Measurements from ENCODE around the gene LHFPL6.

The LHFPL6 gene

GRCh38 chr13:39450176-39450575 lies 152.8 kb downstream of the LHFPL6 start:
- Histone ChIP-seq H3K9ac (ENCODE audit: low read length) (no peak overlapping the region), H3K27me3 (ENCODE audit: insufficient read depth, low read length) (no peaks in the 10 kb centered on the region), H3K79me2 (ENCODE audit: insufficient read depth, low read length) (no peaks in the 10 kb centered on the region), H3F3A (ENCODE audit: insufficient read depth, low read length) (no peaks in the 10 kb centered on the region), H3K36me3 (ENCODE audit: insufficient read depth, low read length) (no peaks in the 10 kb centered on the region), H3K4me3 (ENCODE audit: low read depth, low read length, poor library complexity, severe bottlenecking) (no peak overlapping the region), H3K4me1 (ENCODE audit: insufficient read depth, low read length, severe bottlenecking) (peaks cover 7% of the 10 kb centered on the region), H3K27ac (ENCODE audit: low read depth, low read length, poor library complexity, severe bottlenecking) (no peak overlapping the region), H3K4me2 (ENCODE audit: low read length) (no peak overlapping the region), H4K20me1 (ENCODE audit: insufficient read depth, low read length) (no peaks in the 10 kb centered on the region), H3K9me2 (ENCODE audit: low read depth, low read length) (no peaks in the 10 kb centered on the region), H2AFZ (ENCODE audit: low read length) (no peak overlapping the region), H3K9me3 (ENCODE audit: low read length) (no peaks in the 10 kb centered on the region)
- no peak for TF ChIP-seq CTCF (IDR thresholded peaks at IDR 0.05; ENCODE audit: low read length)

- TF ChIP-seq EZH2 (IDR thresholded peaks at IDR 0.05; ENCODE audit: borderline replicate concordance, low read length) = no peak
- Histone ChIP-seq H2AFZ (ENCODE audit: low read length) (no peak overlapping the region), H3K36me3 (ENCODE audit: insufficient read depth, low read length) (no peaks in the 10 kb centered on the region), H3K4me2 (ENCODE audit: low read length) (no peak overlapping the region), H3K4me3 (ENCODE audit: low read depth, low read length, poor library complexity, severe bottlenecking) (no peak overlapping the region), H3F3A (ENCODE audit: insufficient read depth, low read length) (no peaks in the 10 kb centered on the region), H3K9me3 (ENCODE audit: low read length) (no peaks in the 10 kb centered on the region), H3K79me2 (ENCODE audit: insufficient read depth, low read length) (no peaks in the 10 kb centered on the region), H3K9ac (ENCODE audit: low read length) (no peak overlapping the region), H3K27ac (ENCODE audit: low read depth, low read length, poor library complexity, severe bottlenecking) (no peak overlapping the region), H3K9me2 (ENCODE audit: low read depth, low read length) (no peaks in the 10 kb centered on the region), H3K27me3 (ENCODE audit: insufficient read depth, low read length) (no peaks in the 10 kb centered on the region), H4K20me1 (ENCODE audit: insufficient read depth, low read length) (no peaks in the 10 kb centered on the region), H3K4me1 (ENCODE audit: insufficient read depth, low read length, severe bottlenecking) (peaks cover 7% of the 10 kb centered on the region)
Measured at GRCh38 chr13:39448834-39449233, 154.2 kb downstream of the LHFPL6 start.

GRCh38 chr13:39446865-39447264 lies 156.1 kb downstream of the LHFPL6 start:
- H3K4me2 ChIP-seq (ENCODE audit: low read length) = no peak overlapping the region
- H3K36me3 ChIP-seq (ENCODE audit: insufficient read depth, low read length) = no peaks in the 10 kb centered on the region
- H3K9me2 ChIP-seq (ENCODE audit: low read depth, low read length) = no peaks in the 10 kb centered on the region
- H3K9ac ChIP-seq (ENCODE audit: low read length) = no peak overlapping the region
- no peaks in the 10 kb centered on the region for H3K27me3 ChIP-seq (ENCODE audit: insufficient read depth, low read length)
- no peaks in the 10 kb centered on the region for H3K79me2 ChIP-seq (ENCODE audit: insufficient read depth, low read length)
- no peaks in the 10 kb centered on the region for H4K20me1 ChIP-seq (ENCODE audit: insufficient read depth, low read length)
- TF ChIP-seq CTCF (IDR thresholded peaks at IDR 0.05; ENCODE audit: low read length) = no peak
- TF ChIP-seq EZH2 (IDR thresholded peaks at IDR 0.05; ENCODE audit: borderline replicate concordance, low read length) = no peak
- no peak overlapping the region for H2AFZ ChIP-seq (ENCODE audit: low read length)
- no peak overlapping the region for H3K4me3 ChIP-seq (ENCODE audit: low read depth, low read length, poor library complexity, severe bottlenecking)
- H3K9me3 ChIP-seq (ENCODE audit: low read length) = no peaks in the 10 kb centered on the region
- peaks cover 5% of the 10 kb centered on the region for H3K4me1 ChIP-seq (ENCODE audit: insufficient read depth, low read length, severe bottlenecking)
- no peaks in the 10 kb centered on the region for H3F3A ChIP-seq (ENCODE audit: insufficient read depth, low read length)
- no peak overlapping the region for H3K27ac ChIP-seq (ENCODE audit: low read depth, low read length, poor library complexity, severe bottlenecking)

- no peaks in the 10 kb centered on the region for H3K36me3 ChIP-seq (ENCODE audit: insufficient read depth, low read length)
- H3K4me3 ChIP-seq (ENCODE audit: low read depth, low read length, poor library complexity, severe bottlenecking) = no peak overlapping the region
- H3K9me2 ChIP-seq (ENCODE audit: low read depth, low read length) = no peaks in the 10 kb centered on the region
- no peaks in the 10 kb centered on the region for H3K79me2 ChIP-seq (ENCODE audit: insufficient read depth, low read length)
- H3K27ac ChIP-seq (ENCODE audit: low read depth, low read length, poor library complexity, severe bottlenecking) = no peak overlapping the region
- H3K9ac ChIP-seq (ENCODE audit: low read length) = no peak overlapping the region
- no peaks in the 10 kb centered on the region for H4K20me1 ChIP-seq (ENCODE audit: insufficient read depth, low read length)
- no peak overlapping the region for H3K4me2 ChIP-seq (ENCODE audit: low read length)
- no peaks in the 10 kb centered on the region for H3K4me1 ChIP-seq (ENCODE audit: insufficient read depth, low read length, severe bottlenecking)
- no peak for TF ChIP-seq EZH2 (IDR thresholded peaks at IDR 0.05; ENCODE audit: borderline replicate concordance, low read length)
- no peak for TF ChIP-seq CTCF (IDR thresholded peaks at IDR 0.05; ENCODE audit: low read length)
- H3F3A ChIP-seq (ENCODE audit: insufficient read depth, low read length) = no peaks in the 10 kb centered on the region
- no peaks in the 10 kb centered on the region for H3K27me3 ChIP-seq (ENCODE audit: insufficient read depth, low read length)
- no peak overlapping the region for H2AFZ ChIP-seq (ENCODE audit: low read length)
- no peaks in the 10 kb centered on the region for H3K9me3 ChIP-seq (ENCODE audit: low read length)
Measured at GRCh38 chr13:39444866-39445265, 158.1 kb downstream of the LHFPL6 start.

Data from OCI-LY1 (cell line).